ENCODE measurements around the gene ZNF236.

GRCh38 chr18:76806301-76806700, 16.1 kb upstream of the ZNF236 start:
- TF ChIP-seq TMF1 (CRISPR knock-in tag; IDR thresholded peaks at IDR 0.05; ENCODE audit: low read depth): no peak
- TF ChIP-seq, protein P1, sequence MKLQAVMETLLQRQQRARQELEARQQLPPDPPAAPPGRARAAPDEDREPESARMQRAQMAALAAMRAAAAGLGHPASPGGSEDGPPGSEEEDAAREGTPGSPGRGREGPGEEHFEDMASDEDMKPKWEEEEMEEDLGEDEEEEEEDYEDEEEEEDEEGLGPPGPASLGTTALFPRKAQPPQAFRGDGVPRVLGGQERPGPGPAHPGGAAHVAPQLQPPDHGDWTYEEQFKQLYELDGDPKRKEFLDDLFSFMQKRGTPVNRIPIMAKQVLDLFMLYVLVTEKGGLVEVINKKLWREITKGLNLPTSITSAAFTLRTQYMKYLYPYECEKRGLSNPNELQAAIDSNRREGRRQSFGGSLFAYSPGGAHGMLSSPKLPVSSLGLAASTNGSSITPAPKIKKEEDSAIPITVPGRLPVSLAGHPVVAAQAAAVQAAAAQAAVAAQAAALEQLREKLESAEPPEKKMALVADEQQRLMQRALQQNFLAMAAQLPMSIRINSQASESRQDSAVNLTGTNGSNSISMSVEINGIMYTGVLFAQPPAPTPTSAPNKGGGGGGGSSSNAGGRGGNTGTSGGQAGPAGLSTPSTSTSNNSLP (IDR thresholded peaks at IDR 0.05; ENCODE audit: low read depth, low read length): no peak
- no peak for TF ChIP-seq FOXM1 (CRISPR knock-in tag; IDR thresholded peaks at IDR 0.05)
- TF ChIP-seq ZBTB26 (CRISPR knock-in tag; IDR thresholded peaks at IDR 0.05; ENCODE audit: borderline replicate concordance): no peak
- TF ChIP-seq RBM22 (optimal IDR thresholded peaks at IDR 0.05; ENCODE audit: low read length): no peak
- TF ChIP-seq NBN (conservative IDR thresholded peaks at IDR 0.05): no peak
- TF ChIP-seq ELK4 (CRISPR knock-in tag; IDR thresholded peaks at IDR 0.05; ENCODE audit: borderline replicate concordance): no peak
